PC-3 (cell line): ENCODE data around the gene DYNC2I2. TPM values are rescaled to one million over a fixed set of nuclear protein-coding genes. Genes with fewer than 3 reads are reported as not detected.

Source experiments
- ATAC-seq: fragments of 200-7000 bp; cut with Tn5 transposase; 2 replicates; pipeline ENCODE4 v1.9.1; 2020; ENCODE audit warnings: mild to moderate bottlenecking, moderate library complexity
- BruUV-seq: library from RNA; stranded (reverse); fragments of 400-500 nt; replicated peaks from 2 replicates; lab custom pipeline; 2021; lab: Mats Ljungman, UMichigan
- CTCF ChIA-PET: fragments of 300-600 bp; sonication (Branson Sonifier 250); formaldehyde crosslinking; loops from one replicate; lab custom pipeline; 2022; ENCODE audit warnings: antibody characterized with exemption; lab: Charles Lee
- POLR2A ChIA-PET: fragments of 300-600 bp; sonication (Branson Sonifier 250); formaldehyde crosslinking; loops from one replicate; lab custom pipeline; 2022; ENCODE audit warnings: antibody characterized with exemption; ENCODE audit not compliant: unreplicated experiment; lab: Charles Lee
- DNase-seq: peaks from one replicate; pipeline ENCODE4 v3.0.0-alpha.2; 2015
- H2AFZ ChIP-seq: fragments of 300-600 bp; sonication (generic); 2 replicates; pipeline ENCODE4 v1.6.0; 2016; ENCODE audit warnings: antibody characterized with exemption, low read length
- H3F3A ChIP-seq: fragments of 300-600 bp; sonication (generic); one replicate; pipeline ENCODE4 v1.6.0; 2017; ENCODE audit warnings: antibody characterized with exemption, low read length, control low read depth, mild to moderate bottlenecking; ENCODE audit not compliant: unreplicated experiment
- H3K27ac ChIP-seq: fragments of 300-600 bp; sonication (generic); 2 replicates; pipeline ENCODE4 v1.5.1; 2016; ENCODE audit warnings: mild to moderate bottlenecking, low read length
- H3K27me3 ChIP-seq: fragments of 300-600 bp; sonication (generic); 2 replicates; pipeline ENCODE4 v1.6.1; 2016; ENCODE audit warnings: low read length, mixed read lengths
- H3K36me3 ChIP-seq: fragments of 300-600 bp; sonication (generic); 2 replicates; pipeline ENCODE4 v1.6.1; 2016; ENCODE audit warnings: low read depth, mixed run types, low read length, mixed read lengths
- H3K4me1 ChIP-seq: fragments of 300-600 bp; sonication (generic); 2 replicates; pipeline ENCODE4 v1.5.1; 2016; ENCODE audit warnings: low read length; ENCODE audit not compliant: insufficient read depth
- H3K4me2 ChIP-seq: fragments of 300-600 bp; sonication (generic); 2 replicates; pipeline ENCODE4 v1.6.0; 2016; ENCODE audit warnings: low read length
- H3K4me3 ChIP-seq: fragments of 300-600 bp; sonication (generic); 2 replicates; pipeline ENCODE4 v1.5.1; 2016; ENCODE audit warnings: mild to moderate bottlenecking, low read length, mixed read lengths
- H3K79me2 ChIP-seq: fragments of 300-600 bp; sonication (generic); 2 replicates; pipeline ENCODE4 v1.6.1; 2017; ENCODE audit warnings: low read length, mixed read lengths
- H3K9ac ChIP-seq: fragments of 300-600 bp; sonication (generic); 2 replicates; pipeline ENCODE4 v1.6.0; 2016; ENCODE audit warnings: mild to moderate bottlenecking, low read length
- H3K9me2 ChIP-seq: fragments of 300-600 bp; sonication (generic); replicated peaks from 2 replicates; pipeline ENCODE4 v1.6.1; 2016; ENCODE audit warnings: mixed run types, low read length, mixed read lengths
- H3K9me3 ChIP-seq: fragments of 300-600 bp; sonication (generic); 2 replicates; pipeline ENCODE4 v1.6.1; 2016; ENCODE audit warnings: low read length, mixed read lengths
- H4K20me1 ChIP-seq: fragments of 300-600 bp; sonication (generic); 2 replicates; pipeline ENCODE4 v1.6.1; 2016; ENCODE audit warnings: low read length, mixed read lengths
- CTCF ChIP-seq: fragments of 300-600 bp; sonication (generic); conservative IDR thresholded peaks from 2 replicates; pipeline ENCODE4 v1.5.1; 2017; ENCODE audit warnings: antibody characterized with exemption, low read depth, mild to moderate bottlenecking, low read length
- EZH2 ChIP-seq: fragments of 300-600 bp; sonication (generic); IDR thresholded peaks from one replicate; pipeline ENCODE4 v1.6.1; 2017; ENCODE audit warnings: antibody characterized with exemption, mild to moderate bottlenecking, low read length; ENCODE audit not compliant: unreplicated experiment
- EZH2phosphoT487 ChIP-seq: fragments of 300-600 bp; sonication (generic); IDR thresholded peaks from 2 replicates; pipeline ENCODE4 v1.6.1; 2018; ENCODE audit warnings: mild to moderate bottlenecking, antibody characterized with exemption, low read length, borderline replicate concordance
- intact Hi-C: fragments of 100-400 bp; cut with micrococcal nuclease; formaldehyde crosslinking; loops from 2 replicates; pipeline ENCODE4 v1.9.0; 2023
- total RNA-seq: library from RNA; depleted of rRNA; stranded (reverse); fragments of >200 nt; gene quantifications from 2 replicates; pipeline ENCODE4 v1.2.3, GENCODE V29; 2014

The DYNC2I2 gene
- total RNA-seq, 1 experiment from 2014 or later, result 196 TPM

GRCh38 chr9:128611600-128612394 is 44.9 kb downstream of the DYNC2I2 start:
- Histone ChIP-seq H4K20me1 (no peaks in the 10 kb centered on the region), H3K9me2 (no peaks in the 10 kb centered on the region), H3K9ac (no peak overlapping the region), H3K27me3 (no peaks in the 10 kb centered on the region), H3K4me3 (no peak overlapping the region), H3K27ac (no peak overlapping the region), H3K4me2 (no peak overlapping the region), H3K36me3 (peaks cover 56% of the 10 kb centered on the region), H3F3A (no peaks in the 10 kb centered on the region), H3K79me2 (no peaks in the 10 kb centered on the region), H3K4me1 (no peaks in the 10 kb centered on the region), H2AFZ (no peak overlapping the region), H3K9me3 (no peaks in the 10 kb centered on the region)
- no peak for DNase-seq
- no TSS peak for BruUV-seq
- ChIA-PET POLR2A (no interaction called here), CTCF (interaction anchor here (0.5 kb wide), 1 partner anchor 241 kb away, joined by 6 read pairs; the partner anchor contains the start of gene URM1)
- intact Hi-C loops, result no loop called here
- no peak for ATAC-seq
- TF ChIP-seq EZH2 (no peak), EZH2phosphoT487 (no peak), CTCF (no peak)

- CTCF ChIA-PET, result interaction anchor here (0.5 kb wide), 1 partner anchor 240 kb away, joined by 6 read pairs; the partner anchor contains the start of gene URM1
- no peaks in the 10 kb centered on the region for H3F3A ChIP-seq
- H3K9me3 ChIP-seq, result no peaks in the 10 kb centered on the region
- no peaks in the 10 kb centered on the region for H3K9me2 ChIP-seq
- ATAC-seq (no peak), DNase-seq (no peak)
- no peaks in the 10 kb centered on the region for H3K27me3 ChIP-seq
- H3K9ac ChIP-seq, result no peak overlapping the region
- peaks cover 56% of the 10 kb centered on the region for H3K36me3 ChIP-seq
- no peak overlapping the region for H2AFZ ChIP-seq
- H3K4me2 ChIP-seq, result no peak overlapping the region
- POLR2A ChIA-PET, result no interaction called here
- H4K20me1 ChIP-seq, result no peaks in the 10 kb centered on the region
- H3K27ac ChIP-seq, result no peak overlapping the region
- H3K4me3 ChIP-seq, result no peak overlapping the region
- BruUV-seq, result no TSS peak
- H3K79me2 ChIP-seq, result no peaks in the 10 kb centered on the region
- intact Hi-C loops, result no loop called here
- TF ChIP-seq CTCF, result no peak
- TF ChIP-seq EZH2phosphoT487, result no peak
- TF ChIP-seq EZH2, result no peak
- H3K4me1 ChIP-seq, result no peaks in the 10 kb centered on the region
Observed at GRCh38 chr9:128610897-128611296, 45.8 kb downstream of the DYNC2I2 start.
